WI38 (cell line): ENCODE results near the gene NODAL.
"Not testable (repeated sequence)": the region's sequence is repeated elsewhere in the genome, so short reads cannot be mapped to it uniquely, and the experiment has no call there.

Experiments used
- H3K4me3 ChIP-seq: 2 replicates; pipeline ENCODE4 v1.5.1; 2011; ENCODE audit warnings: low read depth, mild to moderate bottlenecking, control low read depth, low read length
- CTCF ChIP-seq: IDR thresholded peaks from 2 replicates; pipeline ENCODE4 v1.5.1; 2012; ENCODE audit warnings: low read depth, mild to moderate bottlenecking, control low read depth, low read length

NODAL gene

GRCh38 chr10:70441161-70441894 lies at the start of gene NODAL:
TSS of gene NODAL (minus strand) at chr10:70441681. CDS start at chr10:70441667, 14 bp downstream.
- no peak within 1 kb of the TSS for H3K4me3 ChIP-seq
- TF ChIP-seq CTCF = no peak

DNA sequence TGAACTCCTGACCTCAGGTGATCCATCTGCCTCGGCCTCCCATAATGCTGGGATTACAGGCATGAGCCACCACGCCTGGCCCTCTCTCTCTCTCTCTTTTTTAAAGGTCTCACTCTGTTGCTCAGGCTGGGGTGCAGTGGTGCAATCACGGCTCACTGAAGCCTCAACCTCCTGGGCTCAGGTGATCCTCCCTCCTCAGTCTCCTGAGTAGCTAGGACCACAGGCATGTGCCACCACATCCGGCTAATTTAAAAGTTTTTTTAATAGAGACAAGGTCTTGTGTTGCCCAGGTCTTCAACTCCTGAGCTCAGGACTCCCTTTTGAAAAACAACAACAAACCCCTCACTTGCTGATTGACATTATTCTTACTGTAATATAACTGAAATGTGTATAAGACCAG lies 48.7 kb upstream of the NODAL start:
- no peak overlapping the region for H3K4me3 ChIP-seq

DNA sequence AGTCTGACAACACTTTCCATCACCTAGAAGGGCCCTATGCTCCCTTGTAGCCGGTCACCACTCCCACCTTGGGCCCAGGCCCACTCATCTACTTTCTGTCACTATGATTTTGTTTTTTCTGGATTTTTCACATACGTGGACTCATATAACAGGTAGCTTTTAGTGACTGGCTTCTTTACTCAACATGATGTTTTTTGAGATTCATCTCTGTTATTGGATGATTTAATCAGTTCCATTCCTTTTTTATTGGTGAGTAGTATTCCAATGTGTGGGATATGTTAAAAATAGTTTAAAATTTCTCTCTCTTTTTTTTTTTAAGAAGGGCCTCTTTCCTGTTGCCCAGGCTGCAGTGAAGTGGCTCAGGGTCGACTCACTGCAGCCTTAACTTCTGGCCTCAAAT lies 46.3 kb upstream of the NODAL start:
- no peak for TF ChIP-seq CTCF
- no peak overlapping the region for H3K4me3 ChIP-seq

More for the DNA sequence above, 48.7 kb upstream of the NODAL start:
- TF ChIP-seq CTCF = no peak

DNA sequence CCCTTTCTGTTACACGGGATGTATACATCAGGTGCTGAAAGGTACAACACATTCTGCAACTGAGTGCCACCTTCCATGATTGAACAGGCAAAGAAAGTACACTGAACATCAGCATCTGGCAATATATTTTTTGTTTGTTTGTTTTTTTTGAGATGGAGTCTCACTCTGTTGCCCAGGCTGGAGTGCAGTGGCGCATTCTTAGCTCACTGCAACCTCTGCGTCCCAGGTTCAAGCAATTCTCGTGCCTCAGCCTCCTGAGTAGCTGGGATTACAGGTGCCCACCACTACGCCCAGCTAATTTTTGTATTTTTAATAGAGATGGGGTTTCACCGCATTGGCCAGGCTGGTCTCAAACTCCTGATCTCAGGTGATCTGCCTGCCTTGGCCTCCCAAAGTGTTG lies 42.4 kb upstream of the NODAL start:
- not testable (repeated sequence) for H3K4me3 ChIP-seq

DNA sequence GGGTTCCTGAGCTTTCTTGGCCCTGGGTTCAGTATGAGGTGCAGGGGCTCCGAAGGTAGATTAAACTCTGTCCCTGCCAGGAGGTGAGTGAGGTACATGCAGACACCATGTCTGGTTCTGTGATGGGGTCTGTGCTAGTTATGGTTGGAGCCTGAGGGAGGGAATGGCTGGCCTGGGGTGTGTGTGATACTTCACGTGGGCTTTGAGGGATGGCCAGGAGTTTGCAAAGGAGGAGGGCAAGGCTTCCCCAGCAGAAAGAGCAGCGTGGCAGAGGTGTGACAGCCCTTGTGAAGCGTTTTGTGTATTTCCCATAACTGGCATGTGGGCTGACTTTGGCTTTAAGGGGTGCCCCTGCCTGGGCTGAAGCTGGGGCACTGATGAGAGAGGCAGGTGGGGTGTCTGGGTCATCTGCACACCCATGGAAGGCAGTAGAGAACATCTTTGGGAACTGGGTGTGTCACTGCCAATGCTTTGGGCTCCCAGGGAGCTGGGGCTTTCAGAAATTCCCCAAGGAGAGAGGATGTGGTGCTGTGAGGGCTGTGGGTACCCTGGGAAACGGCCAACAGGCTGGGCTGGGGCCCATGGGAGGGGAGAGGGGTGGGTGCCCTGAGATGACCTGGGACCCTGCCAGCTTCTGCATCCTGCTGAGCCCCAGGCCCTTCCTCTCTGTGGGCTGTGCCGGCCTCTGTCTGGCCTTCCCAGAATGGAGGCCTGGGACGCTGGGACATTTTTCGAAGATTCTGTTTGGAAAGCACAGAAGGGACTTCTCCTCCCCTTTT lies 41.7 kb upstream of the NODAL start:
- no peak overlapping the region for H3K4me3 ChIP-seq
- TF ChIP-seq CTCF = no peak

DNA sequence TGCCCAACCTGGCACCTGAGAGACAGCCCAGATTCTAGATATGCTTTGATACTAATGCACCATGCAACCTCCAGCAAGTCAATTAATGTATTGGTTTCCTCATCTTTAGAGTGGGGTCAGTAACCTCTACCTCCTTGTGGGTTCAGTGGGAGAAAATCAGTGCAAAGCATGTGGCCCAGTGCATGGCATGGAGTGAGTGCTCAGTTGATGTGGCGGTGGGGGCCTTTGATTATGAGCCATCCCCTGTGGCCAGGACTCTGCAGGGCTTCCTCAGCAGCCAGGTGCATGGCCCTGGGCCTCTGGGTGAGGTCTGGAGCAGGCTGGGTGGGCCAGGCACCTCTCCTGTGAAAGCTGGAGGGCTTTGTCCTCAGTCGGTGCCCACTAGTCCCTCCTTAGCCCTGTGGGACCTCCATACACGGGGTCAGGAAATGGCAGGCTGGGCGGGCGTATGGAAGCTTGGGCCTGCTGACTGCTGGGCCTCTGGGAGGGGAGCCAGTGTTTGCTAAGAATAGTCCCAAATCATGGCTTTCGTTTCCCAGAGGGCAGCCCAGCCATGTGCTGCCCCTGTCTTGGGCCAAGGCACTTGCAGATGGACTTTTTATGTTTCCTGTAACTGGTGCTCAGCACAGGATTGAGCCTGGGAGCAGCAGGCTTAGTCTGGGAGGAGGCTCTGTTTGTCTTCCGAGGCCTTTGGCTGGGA lies 40.5 kb upstream of the NODAL start:
- no peak overlapping the region for H3K4me3 ChIP-seq
- no peak for TF ChIP-seq CTCF

GRCh38 chr10:70481105-70481504 lies 39.6 kb upstream of the NODAL start:
- no peak for TF ChIP-seq CTCF
- no peak overlapping the region for H3K4me3 ChIP-seq
